ENCODE measurements around the gene TJP3. TPM values are rescaled to one million over a fixed set of nuclear protein-coding genes. Genes with fewer than 3 reads are reported as not detected.

TJP3 gene
- total and polyA plus RNA-seq, 2 experiments from 2014 or later = 18.2 to 23.9 TPM

DNA sequence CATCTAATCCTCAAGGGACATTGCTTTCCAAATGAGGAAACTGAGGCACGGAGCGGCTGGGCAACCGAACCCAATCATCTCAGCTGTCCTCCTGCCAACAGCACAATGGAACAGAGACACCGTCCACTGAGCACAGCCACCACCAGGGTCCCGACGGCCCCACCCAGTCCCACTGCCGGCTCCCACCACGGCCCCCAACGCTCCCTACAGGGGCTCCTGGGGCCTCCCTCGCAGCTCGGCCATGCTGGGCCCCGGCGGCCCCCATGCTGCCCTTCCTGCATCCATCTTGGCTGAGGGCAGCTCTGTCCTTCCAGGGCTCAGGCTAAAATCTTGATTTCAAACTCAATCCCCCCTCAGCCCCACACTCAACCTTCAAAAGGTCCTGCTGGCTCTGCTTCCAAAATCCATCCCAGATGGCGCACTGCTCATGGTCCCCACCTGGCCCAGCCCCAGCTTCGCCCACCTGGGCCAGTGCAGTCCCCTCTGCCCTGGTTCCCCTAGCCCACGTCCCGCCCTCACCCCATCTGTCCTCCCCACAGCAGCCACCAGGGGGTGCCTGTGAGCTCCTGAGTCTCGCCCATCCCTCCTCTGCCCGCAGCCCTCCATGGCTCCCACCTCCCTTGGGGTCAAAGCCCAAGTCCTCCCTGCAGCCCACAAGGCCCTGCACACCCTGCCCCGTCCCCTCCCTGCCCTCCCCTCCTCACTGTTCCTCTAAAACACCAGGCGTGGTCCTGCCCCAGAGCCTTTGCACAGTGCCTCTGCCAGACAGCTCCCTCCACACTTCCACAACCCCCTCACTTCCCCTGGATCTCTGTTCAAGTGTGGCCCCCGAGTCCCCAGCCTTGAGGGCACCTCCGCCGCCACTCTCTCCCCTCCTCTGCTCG lies 15.8 kb upstream of the TJP3 start:
- no peaks in the 10 kb centered on the region for H3K9me3 Mint-ChIP-seq
- H3K36me3 Mint-ChIP-seq (ENCODE audit: low read depth) = peaks cover 5% of the 10 kb centered on the region; the same call in 2 of the 3 replicates
- Histone ChIP-seq H3K27me3 (ENCODE audit: insufficient read depth) (no peaks in the 10 kb centered on the region), H3K4me3 (no peak overlapping the region), H3K36me3 (ENCODE audit: insufficient read depth) (no peaks in the 10 kb centered on the region), H2AFZ (no peak overlapping the region), H3F3A (replicated peaks; ENCODE audit: low read depth) (peaks cover 9% of the 10 kb centered on the region; the same call in 1 of the 2 replicates), H3K27ac (ENCODE audit: low read depth) (no peak overlapping the region), H3K9me2 (ENCODE audit: insufficient read depth) (no peaks in the 10 kb centered on the region), H3K4me1 (ENCODE audit: insufficient read depth) (peaks cover 8% of the 10 kb centered on the region; the same call in 1 of the 2 replicates), H3K4me2 (no peak overlapping the region), H4K20me1 (replicated peaks; ENCODE audit: insufficient read depth) (peaks cover 7% of the 10 kb centered on the region), H3K79me2 (replicated peaks; ENCODE audit: insufficient read depth) (peaks cover 68% of the 10 kb centered on the region)
- peaks cover 9% of the 10 kb centered on the region for H3K27me3 Mint-ChIP-seq (ENCODE audit: insufficient read depth, low read depth, poor library complexity)
- peak; percentile 28 for ATAC-seq
- no peak overlapping the region for H3K27ac Mint-ChIP-seq
- H3K4me3 Mint-ChIP-seq = no peak overlapping the region
- TF ChIP-seq, protein P1, sequence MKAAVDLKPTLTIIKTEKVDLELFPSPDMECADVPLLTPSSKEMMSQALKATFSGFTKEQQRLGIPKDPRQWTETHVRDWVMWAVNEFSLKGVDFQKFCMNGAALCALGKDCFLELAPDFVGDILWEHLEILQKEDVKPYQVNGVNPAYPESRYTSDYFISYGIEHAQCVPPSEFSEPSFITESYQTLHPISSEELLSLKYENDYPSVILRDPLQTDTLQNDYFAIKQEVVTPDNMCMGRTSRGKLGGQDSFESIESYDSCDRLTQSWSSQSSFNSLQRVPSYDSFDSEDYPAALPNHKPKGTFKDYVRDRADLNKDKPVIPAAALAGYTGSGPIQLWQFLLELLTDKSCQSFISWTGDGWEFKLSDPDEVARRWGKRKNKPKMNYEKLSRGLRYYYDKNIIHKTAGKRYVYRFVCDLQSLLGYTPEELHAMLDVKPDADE (IDR thresholded peaks at IDR 0.05) = no peak
- no peak for TF ChIP-seq ZNF114 (CRISPR knock-in tag; IDR thresholded peaks at IDR 0.05)
- TF ChIP-seq, protein P2, sequence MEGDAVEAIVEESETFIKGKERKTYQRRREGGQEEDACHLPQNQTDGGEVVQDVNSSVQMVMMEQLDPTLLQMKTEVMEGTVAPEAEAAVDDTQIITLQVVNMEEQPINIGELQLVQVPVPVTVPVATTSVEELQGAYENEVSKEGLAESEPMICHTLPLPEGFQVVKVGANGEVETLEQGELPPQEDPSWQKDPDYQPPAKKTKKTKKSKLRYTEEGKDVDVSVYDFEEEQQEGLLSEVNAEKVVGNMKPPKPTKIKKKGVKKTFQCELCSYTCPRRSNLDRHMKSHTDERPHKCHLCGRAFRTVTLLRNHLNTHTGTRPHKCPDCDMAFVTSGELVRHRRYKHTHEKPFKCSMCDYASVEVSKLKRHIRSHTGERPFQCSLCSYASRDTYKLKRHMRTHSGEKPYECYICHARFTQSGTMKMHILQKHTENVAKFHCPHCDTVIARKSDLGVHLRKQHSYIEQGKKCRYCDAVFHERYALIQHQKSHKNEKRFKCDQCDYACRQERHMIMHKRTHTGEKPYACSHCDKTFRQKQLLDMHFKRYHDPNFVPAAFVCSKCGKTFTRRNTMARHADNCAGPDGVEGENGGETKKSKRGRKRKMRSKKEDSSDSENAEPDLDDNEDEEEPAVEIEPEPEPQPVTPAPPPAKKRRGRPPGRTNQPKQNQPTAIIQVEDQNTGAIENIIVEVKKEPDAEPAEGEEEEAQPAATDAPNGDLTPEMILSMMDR (conservative IDR thresholded peaks at IDR 0.05; ENCODE audit: low read depth in 2 of 2) = peak; percentile 62 to 73
- peaks cover 7% of the 10 kb centered on the region for H3K4me1 Mint-ChIP-seq
- DNase-seq (ENCODE audit: low spot score) = no peak

DNA sequence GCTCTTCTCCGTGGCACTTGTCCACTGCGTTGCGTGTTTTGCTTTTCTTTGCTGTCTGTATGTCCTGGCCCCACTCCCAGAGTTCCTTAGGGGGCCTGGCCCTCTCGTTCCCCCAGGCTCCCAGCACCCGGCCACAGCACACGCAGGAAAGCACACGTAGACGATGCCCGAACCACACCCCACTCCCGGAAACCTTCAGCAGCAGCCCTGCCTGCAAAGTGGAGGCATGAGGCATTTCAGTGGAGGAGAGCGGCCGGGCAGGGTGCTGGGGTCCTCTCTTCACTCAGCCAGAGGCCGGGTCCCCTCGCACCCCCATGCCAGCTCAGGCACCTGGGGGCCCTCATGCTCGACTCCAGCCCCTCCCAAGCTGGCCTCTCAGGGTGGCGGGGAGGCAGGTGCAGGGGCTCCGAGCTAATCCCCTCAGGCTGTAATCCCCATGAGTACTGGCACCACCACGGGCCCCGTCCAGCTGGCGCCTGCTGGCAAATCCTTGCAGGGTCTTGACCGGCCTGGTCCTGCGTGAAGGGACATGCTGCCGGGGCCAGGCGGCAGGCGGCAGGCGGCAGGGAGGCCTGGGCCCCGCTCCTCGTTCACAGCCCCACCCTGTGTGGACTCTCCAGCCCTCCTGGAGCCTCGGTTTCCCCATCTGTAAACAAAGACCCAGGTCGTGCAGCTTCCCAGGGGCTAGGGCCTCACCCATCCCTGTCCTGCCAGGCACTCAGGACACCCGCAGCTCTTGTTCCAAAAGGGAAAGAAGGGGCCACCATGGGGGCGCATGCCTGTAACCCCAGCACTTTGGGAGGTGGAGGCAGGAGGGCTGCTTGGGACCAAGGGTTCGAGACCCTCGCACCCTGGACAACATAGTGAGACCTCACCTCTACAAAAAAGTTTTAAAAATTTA lies 14.9 kb upstream of the TJP3 start:
- ATAC-seq (no peak), DNase-seq (ENCODE audit: low spot score) (no peak)
- H3K36me3 Mint-ChIP-seq (ENCODE audit: low read depth) = peaks cover 5% of the 10 kb centered on the region; the same call in 2 of the 3 replicates
- H4K20me1 ChIP-seq (replicated peaks; ENCODE audit: insufficient read depth) = peaks cover 7% of the 10 kb centered on the region
- no peaks in the 10 kb centered on the region for H3K9me3 Mint-ChIP-seq
- peaks cover 77% of the 10 kb centered on the region for H3K79me2 ChIP-seq (replicated peaks; ENCODE audit: insufficient read depth)
- peaks cover 9% of the 10 kb centered on the region for H3K27me3 Mint-ChIP-seq (ENCODE audit: insufficient read depth, low read depth, poor library complexity)
- no peak overlapping the region for H3K27ac Mint-ChIP-seq
- no peaks in the 10 kb centered on the region for H3K27me3 ChIP-seq (ENCODE audit: insufficient read depth)
- H3K4me3 ChIP-seq = no peak overlapping the region
- no peaks in the 10 kb centered on the region for H3K36me3 ChIP-seq (ENCODE audit: insufficient read depth)
- no peak overlapping the region for H2AFZ ChIP-seq
- peaks cover 6% of the 10 kb centered on the region for H3K4me1 Mint-ChIP-seq
- peaks cover 5% of the 10 kb centered on the region; the same call in 1 of the 2 replicates for H3K4me1 ChIP-seq (ENCODE audit: insufficient read depth)
- no peak overlapping the region for H3K27ac ChIP-seq (ENCODE audit: low read depth)
- no peak overlapping the region for H3K4me3 Mint-ChIP-seq
- no peaks in the 10 kb centered on the region for H3K9me2 ChIP-seq (ENCODE audit: insufficient read depth)
- 0 out of 2 replicates have a peak, but pooled peaks cover 7% of the 10 kb centered on the region for H3F3A ChIP-seq (replicated peaks; ENCODE audit: low read depth)
- H3K4me2 ChIP-seq = no peak overlapping the region
- no peak for TF ChIP-seq NANOG (IDR thresholded peaks at IDR 0.05; ENCODE audit: borderline replicate concordance)
- no peak for TF ChIP-seq ZNF331 (CRISPR knock-in tag; IDR thresholded peaks at IDR 0.05; ENCODE audit: low read depth)
- TF ChIP-seq, protein P3, sequence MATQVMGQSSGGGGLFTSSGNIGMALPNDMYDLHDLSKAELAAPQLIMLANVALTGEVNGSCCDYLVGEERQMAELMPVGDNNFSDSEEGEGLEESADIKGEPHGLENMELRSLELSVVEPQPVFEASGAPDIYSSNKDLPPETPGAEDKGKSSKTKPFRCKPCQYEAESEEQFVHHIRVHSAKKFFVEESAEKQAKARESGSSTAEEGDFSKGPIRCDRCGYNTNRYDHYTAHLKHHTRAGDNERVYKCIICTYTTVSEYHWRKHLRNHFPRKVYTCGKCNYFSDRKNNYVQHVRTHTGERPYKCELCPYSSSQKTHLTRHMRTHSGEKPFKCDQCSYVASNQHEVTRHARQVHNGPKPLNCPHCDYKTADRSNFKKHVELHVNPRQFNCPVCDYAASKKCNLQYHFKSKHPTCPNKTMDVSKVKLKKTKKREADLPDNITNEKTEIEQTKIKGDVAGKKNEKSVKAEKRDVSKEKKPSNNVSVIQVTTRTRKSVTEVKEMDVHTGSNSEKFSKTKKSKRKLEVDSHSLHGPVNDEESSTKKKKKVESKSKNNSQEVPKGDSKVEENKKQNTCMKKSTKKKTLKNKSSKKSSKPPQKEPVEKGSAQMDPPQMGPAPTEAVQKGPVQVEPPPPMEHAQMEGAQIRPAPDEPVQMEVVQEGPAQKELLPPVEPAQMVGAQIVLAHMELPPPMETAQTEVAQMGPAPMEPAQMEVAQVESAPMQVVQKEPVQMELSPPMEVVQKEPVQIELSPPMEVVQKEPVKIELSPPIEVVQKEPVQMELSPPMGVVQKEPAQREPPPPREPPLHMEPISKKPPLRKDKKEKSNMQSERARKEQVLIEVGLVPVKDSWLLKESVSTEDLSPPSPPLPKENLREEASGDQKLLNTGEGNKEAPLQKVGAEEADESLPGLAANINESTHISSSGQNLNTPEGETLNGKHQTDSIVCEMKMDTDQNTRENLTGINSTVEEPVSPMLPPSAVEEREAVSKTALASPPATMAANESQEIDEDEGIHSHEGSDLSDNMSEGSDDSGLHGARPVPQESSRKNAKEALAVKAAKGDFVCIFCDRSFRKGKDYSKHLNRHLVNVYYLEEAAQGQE (IDR thresholded peaks at IDR 0.05; ENCODE audit: unreplicated experiment) = no peak
- no peak for TF ChIP-seq CREB1 (CRISPR knock-in tag; IDR thresholded peaks at IDR 0.05; ENCODE audit: low read depth)
- no peak for TF ChIP-seq EZH2 (IDR thresholded peaks at IDR 0.05; ENCODE audit: low read depth, unreplicated experiment)
- no peak for TF ChIP-seq JUNB (IDR thresholded peaks at IDR 0.05; ENCODE audit: unreplicated experiment)
- TF ChIP-seq, protein P2 (conservative IDR thresholded peaks at IDR 0.05; ENCODE audit: low read depth in 2 of 2) = no peak
- no peak for TF ChIP-seq POLR2AphosphoS5 (IDR thresholded peaks at IDR 0.05; ENCODE audit: low read depth)
- no peak for TF ChIP-seq STAT1 (IDR thresholded peaks at IDR 0.05; ENCODE audit: unreplicated experiment)
- TF ChIP-seq ZNF114 (CRISPR knock-in tag; IDR thresholded peaks at IDR 0.05) = no peak

Measured in GM23338 (cell line).